ENCODE measurements around the gene TTBK2.

The TTBK2 gene

GRCh38 chr15:42693496-42693895, 227.1 kb downstream of the TTBK2 start:
- DNase-seq (ENCODE audit: low read depth in 2 of 2), result no peak

DNA sequence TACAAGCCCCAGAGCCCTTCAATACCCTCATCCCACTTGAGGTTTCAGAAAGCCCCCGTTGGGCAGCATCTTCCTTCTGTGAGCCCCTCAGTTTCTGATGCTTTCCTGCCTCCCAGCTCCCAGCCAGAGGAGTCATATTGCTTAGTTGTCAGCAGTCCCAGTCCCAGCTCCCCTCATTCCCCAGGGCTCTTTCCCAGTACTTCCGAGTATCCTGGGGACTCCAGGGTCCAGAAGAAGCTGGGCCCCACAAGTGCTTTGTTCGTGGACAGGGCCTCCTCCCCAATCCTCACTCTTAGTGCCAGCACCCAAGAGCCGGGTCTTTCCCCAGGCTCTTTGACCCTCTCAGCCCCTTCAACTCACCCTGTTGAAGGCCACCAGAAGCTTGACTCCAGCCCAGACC, 227.6 kb downstream of the TTBK2 start:
- DNase-seq (ENCODE audit: low read depth in 2 of 2), result no peak

DNA sequence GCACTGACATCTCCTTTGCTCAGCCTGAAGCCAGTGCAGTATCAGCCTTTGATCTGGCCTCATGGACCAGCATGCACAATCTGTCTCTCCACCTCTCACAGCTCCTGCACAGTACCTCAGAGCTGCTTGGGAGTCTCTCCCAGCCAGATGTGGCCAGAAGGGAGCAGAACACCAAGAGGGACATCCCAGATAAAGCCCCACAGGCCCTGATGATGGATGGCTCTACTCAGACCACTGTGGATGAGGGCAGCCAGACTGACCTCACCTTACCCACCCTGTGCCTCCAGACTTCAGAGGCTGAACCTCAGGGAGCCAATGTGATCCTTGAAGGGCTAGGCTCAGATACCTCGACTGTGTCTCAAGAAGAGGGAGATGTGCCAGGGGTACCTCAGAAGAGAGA, 228.0 kb downstream of the TTBK2 start:
- no peak for DNase-seq (ENCODE audit: low read depth in 2 of 2)

GRCh38 chr15:42691770-42692169, 228.8 kb downstream of the TTBK2 start:
- no peak for DNase-seq (ENCODE audit: low read depth in 2 of 2)

DNA sequence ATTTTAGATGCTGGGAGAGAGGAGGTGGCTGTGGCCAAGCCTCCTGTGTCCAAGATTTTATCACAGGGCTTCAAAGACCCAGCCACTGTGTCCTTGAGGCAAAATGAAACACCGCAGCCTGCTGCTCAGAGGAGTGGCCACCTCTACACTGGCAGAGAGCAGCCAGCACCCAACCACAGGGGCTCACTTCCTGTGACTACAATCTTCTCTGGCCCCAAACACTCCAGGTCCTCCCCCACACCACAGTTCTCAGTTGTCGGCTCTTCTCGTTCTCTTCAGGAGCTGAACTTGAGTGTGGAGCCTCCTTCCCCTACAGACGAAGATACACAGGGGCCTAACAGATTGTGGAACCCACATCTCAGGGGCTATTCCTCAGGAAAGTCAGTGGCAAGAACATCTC, 229.3 kb downstream of the TTBK2 start:
- no peak for DNase-seq (ENCODE audit: low read depth in 2 of 2)

All from fibroblast of skin of left quadriceps (primary cell).